GM12801 (cell line): ENCODE measurements around the gene QDPR.

Experiments
- TF ChIP-seq, protein P1 (sequence below): IDR thresholded peaks from one replicate; pipeline ENCODE4 v1.5.1; 2011; ENCODE audit warnings: control low read depth; ENCODE audit not compliant: insufficient read length; ENCODE audit errors: extremely low read depth

QDPR gene

GRCh38 chr4:17554568-17554967 is 42.7 kb upstream of the QDPR start:
- TF ChIP-seq, protein P1, sequence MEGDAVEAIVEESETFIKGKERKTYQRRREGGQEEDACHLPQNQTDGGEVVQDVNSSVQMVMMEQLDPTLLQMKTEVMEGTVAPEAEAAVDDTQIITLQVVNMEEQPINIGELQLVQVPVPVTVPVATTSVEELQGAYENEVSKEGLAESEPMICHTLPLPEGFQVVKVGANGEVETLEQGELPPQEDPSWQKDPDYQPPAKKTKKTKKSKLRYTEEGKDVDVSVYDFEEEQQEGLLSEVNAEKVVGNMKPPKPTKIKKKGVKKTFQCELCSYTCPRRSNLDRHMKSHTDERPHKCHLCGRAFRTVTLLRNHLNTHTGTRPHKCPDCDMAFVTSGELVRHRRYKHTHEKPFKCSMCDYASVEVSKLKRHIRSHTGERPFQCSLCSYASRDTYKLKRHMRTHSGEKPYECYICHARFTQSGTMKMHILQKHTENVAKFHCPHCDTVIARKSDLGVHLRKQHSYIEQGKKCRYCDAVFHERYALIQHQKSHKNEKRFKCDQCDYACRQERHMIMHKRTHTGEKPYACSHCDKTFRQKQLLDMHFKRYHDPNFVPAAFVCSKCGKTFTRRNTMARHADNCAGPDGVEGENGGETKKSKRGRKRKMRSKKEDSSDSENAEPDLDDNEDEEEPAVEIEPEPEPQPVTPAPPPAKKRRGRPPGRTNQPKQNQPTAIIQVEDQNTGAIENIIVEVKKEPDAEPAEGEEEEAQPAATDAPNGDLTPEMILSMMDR, result no peak

- TF ChIP-seq, protein P1, result no peak
These were observed 40.5 kb upstream of the QDPR start for GRCh38 chr4:17552427-17552826.

DNA sequence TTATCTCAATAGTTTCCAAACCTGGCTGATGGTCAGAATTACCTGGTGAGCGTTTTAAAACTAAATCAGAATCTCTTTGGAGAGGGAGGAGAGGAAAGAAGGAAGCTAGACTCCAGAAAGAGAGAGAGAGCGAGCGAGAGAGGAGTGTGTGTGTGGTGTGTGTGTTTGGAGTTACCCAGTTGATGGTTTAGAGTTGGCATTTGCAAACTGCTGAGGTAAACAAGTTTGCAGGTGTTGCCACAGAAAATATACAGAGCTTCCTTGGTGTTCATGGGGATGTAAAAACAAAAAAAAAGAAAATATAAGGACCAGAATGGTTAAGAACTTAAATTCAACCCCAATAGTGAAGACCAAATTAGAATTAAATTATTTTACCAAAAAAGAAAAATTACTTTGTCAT is 38.7 kb upstream of the QDPR start:
- TF ChIP-seq, protein P1, result no peak

- TF ChIP-seq, protein P1, result no peak
These were observed 34.8 kb upstream of the QDPR start for GRCh38 chr4:17546678-17547077.

DNA sequence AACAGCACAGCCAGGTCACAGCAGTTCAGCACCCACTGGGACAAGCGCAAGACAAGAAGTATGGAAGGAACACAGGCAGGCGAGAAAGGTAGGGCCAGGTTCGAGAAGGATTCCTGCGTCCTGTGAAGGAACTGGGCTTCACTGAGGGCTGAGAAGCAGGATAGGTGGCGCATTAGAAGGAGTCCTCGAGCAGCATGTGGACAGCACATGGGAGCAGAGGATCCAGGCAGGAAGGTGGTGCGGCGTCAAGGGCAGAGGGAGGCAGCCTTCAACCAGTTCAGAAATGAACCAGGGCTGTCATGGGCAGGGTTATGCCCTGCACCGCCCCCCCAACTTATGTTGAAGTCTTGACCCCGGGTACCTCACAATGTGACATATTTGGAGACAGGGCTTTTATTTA is 34.3 kb upstream of the QDPR start:
- TF ChIP-seq, protein P1, result no peak

GRCh38 chr4:17545374-17546140 is 33.7 kb upstream of the QDPR start:
- TF ChIP-seq, protein P1, result no peak

GRCh38 chr4:17544831-17545234 is 32.9 kb upstream of the QDPR start:
- TF ChIP-seq, protein P1, result no peak
